CD4-positive, alpha-beta T cell treated with Interleukin-21 for 1 hour (primary cell): ENCODE measurements around the gene AKT1S1.
"Not testable (repeated sequence)": the region's sequence is repeated elsewhere in the genome, so short reads cannot be mapped to it uniquely, and the experiment has no call there.

Experiments
- DNase-seq: peaks from one replicate; pipeline ENCODE4 v3.0.0-alpha.2; 2020

The AKT1S1 gene

DNA sequence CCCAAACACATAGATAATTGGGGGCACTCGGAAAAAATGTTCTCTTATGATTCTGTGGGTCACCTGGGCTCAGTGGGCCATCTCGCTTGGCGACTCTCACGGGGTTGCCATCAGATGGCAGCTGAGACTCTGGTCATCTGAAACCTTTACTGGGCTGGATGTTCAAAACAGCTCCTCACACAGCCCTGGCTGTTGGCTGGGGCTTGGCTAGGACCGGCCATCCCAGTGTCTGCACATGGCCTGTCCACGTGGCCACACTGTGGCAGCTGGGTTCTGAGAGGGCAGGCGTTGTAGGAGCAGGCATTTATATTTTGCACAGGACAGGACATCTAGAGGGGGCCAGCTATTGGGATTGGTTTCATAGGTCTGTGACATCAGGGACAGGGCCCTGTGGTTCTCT, 43.6 kb downstream of the AKT1S1 start:
- DNase-seq: no peak

DNA sequence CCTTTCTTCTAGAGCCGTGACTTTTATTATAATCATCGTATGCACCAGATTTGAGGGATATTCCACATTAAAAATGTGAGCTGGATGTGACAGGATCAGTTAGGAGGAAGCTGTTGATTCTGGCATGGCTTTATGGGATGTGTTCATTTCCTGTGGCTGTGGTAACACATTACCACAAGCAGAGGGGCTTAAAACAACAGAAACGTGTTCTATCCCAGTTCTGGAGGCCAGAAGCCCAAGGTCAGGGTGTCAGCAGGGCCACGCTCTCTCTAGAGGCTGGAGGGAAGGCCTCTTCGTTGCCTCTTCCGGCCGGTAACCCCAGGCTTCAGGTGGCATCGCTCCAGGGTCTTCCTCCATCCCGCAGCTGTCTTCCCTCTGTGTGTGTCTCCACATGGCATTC, 44.6 kb downstream of the AKT1S1 start:
- no peak for DNase-seq

DNA sequence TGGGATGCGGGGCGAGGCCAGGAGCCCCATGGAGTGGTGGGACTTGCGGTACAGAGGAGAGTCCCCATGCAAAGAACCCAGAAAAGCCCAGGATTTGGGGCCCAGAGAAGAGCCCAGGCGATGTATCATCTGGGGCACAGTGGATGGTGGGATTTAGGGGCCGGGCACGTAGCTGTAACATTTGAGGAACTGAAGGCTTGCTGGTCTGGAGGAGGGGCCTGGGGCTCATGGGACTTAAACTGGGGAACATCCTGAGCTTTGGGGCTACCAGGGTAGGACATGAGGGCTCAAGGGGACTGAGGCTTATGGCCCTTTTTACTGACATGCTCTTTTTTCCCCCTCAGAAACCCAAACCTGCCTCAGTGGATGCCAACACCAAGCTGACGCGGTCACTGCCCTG, 45.6 kb downstream of the AKT1S1 start:
- no peak for DNase-seq

- no peak for DNase-seq
Measured at GRCh38 chr19:49830766-49831165, 46.4 kb downstream of the AKT1S1 start.

DNA sequence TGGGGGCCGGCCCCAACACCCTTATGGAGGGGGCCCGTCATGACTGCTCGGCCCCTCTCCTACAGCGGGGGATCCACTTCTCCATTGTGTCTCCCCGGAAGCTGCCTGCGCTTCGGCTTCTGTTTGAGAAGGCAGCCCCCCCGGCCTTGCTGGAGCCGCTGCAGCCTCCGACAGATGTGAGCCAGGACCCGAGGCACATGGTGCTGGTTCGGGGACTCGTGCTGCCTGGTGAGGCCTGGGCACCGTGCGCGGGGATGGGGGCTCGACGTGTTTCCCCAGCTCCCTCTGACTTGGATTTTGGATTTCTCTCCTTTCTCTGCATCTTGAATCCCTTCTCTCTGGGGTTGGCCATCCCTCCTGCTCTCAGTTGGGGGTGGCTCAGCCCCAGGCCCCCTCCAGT, 47.4 kb downstream of the AKT1S1 start:
- DNase-seq: no peak

- no peak for DNase-seq
Measured at GRCh38 chr19:49829200-49829599, 48.0 kb downstream of the AKT1S1 start.

DNA sequence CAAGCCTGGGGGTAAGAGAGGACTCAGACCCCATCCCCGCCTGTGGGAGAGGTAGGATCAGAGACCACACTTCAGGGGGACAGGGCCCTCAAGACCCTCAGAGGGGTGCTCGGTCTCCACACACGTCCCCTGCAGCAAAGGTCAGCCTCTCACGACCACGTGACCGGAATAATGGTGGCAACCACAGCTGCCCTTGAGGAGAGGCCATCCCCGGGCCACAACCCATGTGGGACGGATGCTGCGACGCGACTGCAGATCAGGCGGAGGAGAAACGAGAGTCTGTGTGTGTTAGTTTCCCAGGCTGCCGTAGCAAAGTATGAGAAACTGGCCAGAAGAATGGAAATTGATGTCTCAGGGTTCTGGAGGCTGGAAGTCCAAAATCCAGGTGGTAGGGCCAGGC, 50.1 kb downstream of the AKT1S1 start:
- no peak for DNase-seq

- DNase-seq: no peak
Measured at GRCh38 chr19:49824662-49825061, 52.5 kb downstream of the AKT1S1 start.

- no peak for DNase-seq
Measured at GRCh38 chr19:49823472-49823871, 53.7 kb downstream of the AKT1S1 start.

DNA sequence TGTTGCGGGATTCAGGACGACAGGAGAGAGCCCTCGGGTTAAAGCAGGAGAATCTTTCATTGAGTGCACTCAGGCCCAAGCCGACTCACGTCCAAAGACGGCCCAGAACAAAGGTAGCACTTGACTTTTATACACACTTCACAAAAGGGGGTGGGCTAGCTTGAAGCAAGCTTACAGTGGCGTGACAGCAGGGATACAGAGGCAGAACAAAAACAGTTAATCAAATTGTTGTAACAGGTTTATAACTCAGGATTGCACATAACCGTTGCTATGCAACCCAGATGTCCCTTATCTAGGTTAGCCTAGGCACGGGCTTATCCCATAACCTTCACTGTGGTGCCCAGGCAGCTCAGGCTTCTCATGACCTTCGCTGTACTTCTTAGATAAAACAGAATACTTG, 57.0 kb downstream of the AKT1S1 start:
- DNase-seq: no peak

GRCh38 chr19:49819452-49820115, 57.6 kb downstream of the AKT1S1 start:
- DNase-seq: not testable (repeated sequence)
